Fibroblast of lung (primary cell): Measurements from ENCODE around the gene KRTAP10-12. TPM values are rescaled to one million over a fixed set of nuclear protein-coding genes. Genes with fewer than 3 reads are reported as not detected.

Source experiments
- DNase-seq, 2 donors: peaks; one replicate each; pipeline versions ENCODE4 v3.0.0 to v3.0.0-alpha.2; 2010; ENCODE audit warnings: low read depth in 2 of 2
- H2AFZ ChIP-seq: 2 replicates; pipeline ENCODE4 v1.5.1; 2012; ENCODE audit warnings: low read length, control low read depth, inconsistent platforms
- H3K27ac ChIP-seq: 2 replicates; pipeline ENCODE4 v1.5.1; 2011; ENCODE audit warnings: low read length, control low read depth; ENCODE audit not compliant: insufficient read depth
- H3K27me3 ChIP-seq: 2 replicates; pipeline ENCODE4 v1.5.1; 2011; ENCODE audit warnings: mild to moderate bottlenecking, low read length; ENCODE audit not compliant: control insufficient read depth, insufficient read depth
- H3K36me3 ChIP-seq: 2 replicates; pipeline ENCODE4 v1.5.1; 2011; ENCODE audit warnings: low read length; ENCODE audit not compliant: control insufficient read depth, insufficient read depth
- H3K4me1 ChIP-seq: 2 replicates; pipeline ENCODE4 v1.5.1; 2011; ENCODE audit warnings: low read length; ENCODE audit not compliant: control insufficient read depth, insufficient read depth; ENCODE audit errors: extremely low read depth
- H3K4me2 ChIP-seq: 2 replicates; pipeline ENCODE4 v1.5.1; 2011; ENCODE audit warnings: low read length, control low read depth; ENCODE audit not compliant: insufficient read depth; ENCODE audit errors: extremely low read depth
- H3K4me3 ChIP-seq, 4 experiments: fragments of 200-600 bp in 1 of 4; sonication (generic) in 1 of 4; replicated peaks in 1 of 4; 2 replicates each; pipeline ENCODE4 v1.5.1; 2011 to 2016; ENCODE audit warnings: low read length in 4 of 4, low read depth in 3 of 4, mild to moderate bottlenecking in 3 of 4, control low read depth in 2 of 4, inconsistent platforms in 1 of 4, mixed read lengths in 1 of 4; ENCODE audit not compliant: insufficient read depth in 1 of 4; ENCODE audit errors: control extremely low read depth in 1 of 4
- H3K79me2 ChIP-seq: 2 replicates; pipeline ENCODE4 v1.5.1; 2012; ENCODE audit warnings: mild to moderate bottlenecking, low read length, inconsistent platforms; ENCODE audit not compliant: control insufficient read depth, insufficient read depth
- H3K9ac ChIP-seq: 2 replicates; pipeline ENCODE4 v1.5.1; 2011; ENCODE audit warnings: mild to moderate bottlenecking, low read length, control low read depth; ENCODE audit not compliant: insufficient read depth
- H3K9me3 ChIP-seq: 2 replicates; pipeline ENCODE4 v1.5.1; 2012; ENCODE audit warnings: low read depth, low read length; ENCODE audit not compliant: control insufficient read depth, insufficient read depth
- H4K20me1 ChIP-seq: 2 replicates; pipeline ENCODE4 v1.5.1; 2011; ENCODE audit warnings: low read length; ENCODE audit not compliant: control insufficient read depth, insufficient read depth; ENCODE audit errors: extremely low read depth
- EZH2 ChIP-seq: IDR thresholded peaks from 2 replicates; pipeline ENCODE4 v1.5.1; 2012; ENCODE audit warnings: low read length, control low read depth, mild to moderate bottlenecking; ENCODE audit errors: missing control alignments
- polyA plus RNA-seq, 2 donors: library from polyadenylated mRNA; depleted of rRNA in 1 of 2; stranded (reverse) in 1 of 2; unstranded in 1 of 2; fragments of >200 nt; gene quantifications; 2 replicates each; pipeline ENCODE4 v1.2.1, GENCODE V29; 2011 to 2012; ENCODE audit warnings: missing spikeins in 1 of 2
- total RNA-seq: library from RNA; depleted of rRNA; stranded (reverse); fragments of >200 nt; gene quantifications from 2 replicates; pipeline ENCODE4 v1.2.1, GENCODE V29; 2014
- TF ChIP-seq, protein P1 (sequence below), 2 donors: IDR thresholded peaks in 1 of 2; conservative IDR thresholded peaks in 1 of 2; 1 replicate in 1 of 2; 2 replicates in 1 of 2; pipeline ENCODE4 v1.5.1; 2011 to 2012; ENCODE audit warnings: low read length in 2 of 2, control low read depth in 1 of 2, inconsistent platforms in 1 of 2, low read depth in 1 of 2, mild to moderate bottlenecking in 1 of 2

KRTAP10-12 gene
- total and polyA plus RNA-seq, 2 donors (not counting 1 experiment from before 2014, with no cell fraction given), result not detected

DNA sequence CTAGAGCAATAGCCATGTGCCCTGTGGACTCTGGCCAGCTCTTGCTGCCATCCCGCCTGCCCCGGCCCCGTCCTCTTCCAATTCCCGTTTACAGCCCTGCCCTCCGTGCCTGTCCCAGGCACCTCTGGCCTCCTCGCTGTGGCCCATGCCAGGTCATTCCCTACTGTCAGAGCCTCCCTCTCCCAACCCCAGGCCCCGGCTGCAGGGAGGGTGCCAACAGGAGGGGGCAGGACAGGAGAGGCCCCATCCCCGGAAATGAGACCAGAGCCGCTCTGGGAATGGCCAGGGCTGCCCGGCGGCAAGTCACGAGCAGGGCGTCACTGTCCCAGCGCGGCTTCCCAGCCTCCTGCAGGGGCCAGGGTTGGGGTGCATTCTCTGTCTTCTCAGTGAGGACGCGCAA is 37.9 kb downstream of the KRTAP10-12 start:
- no peak overlapping the region for H3K4me3 ChIP-seq
- no peaks in the 10 kb centered on the region for H3K36me3 ChIP-seq
- no peak for DNase-seq

DNA sequence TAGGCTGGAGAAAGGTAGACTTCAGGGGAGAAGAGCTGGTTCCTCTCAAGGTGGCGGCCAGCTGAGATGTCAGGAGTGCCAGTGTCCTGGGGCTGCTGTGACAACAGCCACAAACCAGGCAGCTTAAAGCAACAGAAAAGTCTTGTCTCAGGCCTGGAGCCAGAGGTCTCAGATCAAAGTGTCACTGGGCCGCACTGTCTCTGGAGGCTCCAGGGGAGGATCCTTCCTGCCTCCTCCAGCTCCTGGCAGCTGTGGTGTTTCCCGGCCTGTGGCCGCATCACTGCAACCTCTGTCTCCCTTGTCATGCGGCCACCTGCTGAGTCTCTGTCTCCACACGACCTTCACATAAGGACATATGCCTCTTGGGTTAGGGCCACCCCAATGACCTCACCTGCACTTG is 38.8 kb downstream of the KRTAP10-12 start:
- no peak for DNase-seq
- Histone ChIP-seq H3K4me2 (no peak overlapping the region), H3K9ac (no peak overlapping the region), H2AFZ (no peak overlapping the region), H4K20me1 (no peaks in the 10 kb centered on the region), H3K36me3 (no peaks in the 10 kb centered on the region), H3K79me2 (no peaks in the 10 kb centered on the region), H3K9me3 (no peaks in the 10 kb centered on the region), H3K27me3 (no peaks in the 10 kb centered on the region), H3K27ac (no peak overlapping the region), H3K4me3 (no peak overlapping the region), H3K4me1 (no peaks in the 10 kb centered on the region)
- TF ChIP-seq, protein P1, sequence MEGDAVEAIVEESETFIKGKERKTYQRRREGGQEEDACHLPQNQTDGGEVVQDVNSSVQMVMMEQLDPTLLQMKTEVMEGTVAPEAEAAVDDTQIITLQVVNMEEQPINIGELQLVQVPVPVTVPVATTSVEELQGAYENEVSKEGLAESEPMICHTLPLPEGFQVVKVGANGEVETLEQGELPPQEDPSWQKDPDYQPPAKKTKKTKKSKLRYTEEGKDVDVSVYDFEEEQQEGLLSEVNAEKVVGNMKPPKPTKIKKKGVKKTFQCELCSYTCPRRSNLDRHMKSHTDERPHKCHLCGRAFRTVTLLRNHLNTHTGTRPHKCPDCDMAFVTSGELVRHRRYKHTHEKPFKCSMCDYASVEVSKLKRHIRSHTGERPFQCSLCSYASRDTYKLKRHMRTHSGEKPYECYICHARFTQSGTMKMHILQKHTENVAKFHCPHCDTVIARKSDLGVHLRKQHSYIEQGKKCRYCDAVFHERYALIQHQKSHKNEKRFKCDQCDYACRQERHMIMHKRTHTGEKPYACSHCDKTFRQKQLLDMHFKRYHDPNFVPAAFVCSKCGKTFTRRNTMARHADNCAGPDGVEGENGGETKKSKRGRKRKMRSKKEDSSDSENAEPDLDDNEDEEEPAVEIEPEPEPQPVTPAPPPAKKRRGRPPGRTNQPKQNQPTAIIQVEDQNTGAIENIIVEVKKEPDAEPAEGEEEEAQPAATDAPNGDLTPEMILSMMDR (conservative IDR thresholded peaks at IDR 0.05 in 1 of 2, IDR thresholded peaks at IDR 0.05 in 1 of 2; ENCODE audit: low read depth in 1 of 2, low read length in 2 of 2), result no peak
- TF ChIP-seq EZH2, result no peak

More for the DNA sequence above, 37.9 kb downstream of the KRTAP10-12 start:
- H3K9ac ChIP-seq, result no peak overlapping the region
- H3K27ac ChIP-seq, result no peak overlapping the region
- H4K20me1 ChIP-seq, result no peaks in the 10 kb centered on the region
- no peak for TF ChIP-seq EZH2
- TF ChIP-seq, protein P1 (conservative IDR thresholded peaks at IDR 0.05 in 1 of 2, IDR thresholded peaks at IDR 0.05 in 1 of 2; ENCODE audit: low read depth in 1 of 2, low read length in 2 of 2), result no peak
- H3K4me1 ChIP-seq, result no peaks in the 10 kb centered on the region
- H3K79me2 ChIP-seq, result no peaks in the 10 kb centered on the region
- no peak overlapping the region for H2AFZ ChIP-seq
- no peak overlapping the region for H3K4me2 ChIP-seq
- H3K9me3 ChIP-seq, result no peaks in the 10 kb centered on the region
- no peaks in the 10 kb centered on the region for H3K27me3 ChIP-seq

DNA sequence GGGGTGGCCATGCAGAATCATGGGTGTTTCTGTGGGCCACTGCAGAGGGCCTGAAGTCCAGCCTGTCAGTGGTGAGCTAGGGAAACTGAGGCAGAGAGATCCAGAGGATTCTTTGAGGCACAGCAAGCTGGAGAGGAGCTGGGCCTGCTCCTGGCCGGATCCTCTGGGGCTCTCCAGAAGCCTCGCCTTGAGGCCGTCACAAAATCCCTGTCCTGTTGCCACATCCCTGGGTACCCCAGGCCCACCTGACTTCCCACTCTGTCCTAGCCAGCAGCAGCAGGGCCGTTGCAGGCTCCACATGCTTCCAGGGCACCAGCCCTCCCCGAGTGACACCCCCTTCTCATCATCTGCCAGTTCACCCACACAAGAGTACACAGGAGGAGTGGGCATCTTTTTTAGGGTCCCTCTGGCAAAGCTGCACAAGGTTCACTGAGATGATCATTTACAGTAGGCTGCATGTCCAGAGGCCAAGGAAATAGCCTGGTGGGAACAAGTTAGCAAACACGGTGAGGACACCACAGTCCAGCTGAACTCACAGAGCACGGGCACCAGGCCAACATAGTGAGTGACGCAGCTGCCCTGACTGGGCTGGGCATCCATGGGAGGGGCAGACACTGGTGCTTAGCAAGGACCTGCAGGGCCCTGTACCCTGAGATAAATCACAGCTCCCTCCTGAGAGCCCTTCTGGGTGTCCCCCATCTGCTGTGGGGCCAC is 39.5 kb downstream of the KRTAP10-12 start:
- no peak overlapping the region for H3K27ac ChIP-seq
- H3K36me3 ChIP-seq, result no peaks in the 10 kb centered on the region
- no peak overlapping the region for H3K4me3 ChIP-seq
- H3K4me1 ChIP-seq, result no peaks in the 10 kb centered on the region
- H3K9me3 ChIP-seq, result no peaks in the 10 kb centered on the region
- no peak for DNase-seq
- H2AFZ ChIP-seq, result no peak overlapping the region
- H3K79me2 ChIP-seq, result no peaks in the 10 kb centered on the region
- no peaks in the 10 kb centered on the region for H4K20me1 ChIP-seq
- H3K27me3 ChIP-seq, result no peaks in the 10 kb centered on the region
- H3K9ac ChIP-seq, result no peak overlapping the region
- H3K4me2 ChIP-seq, result no peak overlapping the region
- TF ChIP-seq, protein P1 (conservative IDR thresholded peaks at IDR 0.05 in 1 of 2, IDR thresholded peaks at IDR 0.05 in 1 of 2; ENCODE audit: low read depth in 1 of 2, low read length in 2 of 2), result no peak
- no peak for TF ChIP-seq EZH2
